Calu3 (cell line): ENCODE results near the gene MRPL49. TPM values are rescaled to one million over a fixed set of nuclear protein-coding genes. Genes with fewer than 3 reads are reported as not detected.

Experiments
- BruUV-seq: library from RNA; stranded (reverse); fragments of 400-500 nt; replicated peaks from 2 replicates; lab custom pipeline; 2021; lab: Mats Ljungman, UMichigan
- CTCF ChIA-PET: fragments of 300-600 bp; sonication (Branson Sonifier 250); formaldehyde crosslinking; loops from one replicate; lab custom pipeline; 2022; ENCODE audit warnings: antibody characterized with exemption; lab: Charles Lee
- DNase-seq: peaks from one replicate; pipeline ENCODE4 v3.0.0; 2022
- H3K27ac Mint-ChIP-seq: one replicate; pipeline ENCODE4 v1.8.0; 2022; ENCODE audit warnings: mixed read lengths; ENCODE audit not compliant: unreplicated experiment
- H3K27me3 Mint-ChIP-seq: one replicate; pipeline ENCODE4 v1.8.0; 2022; ENCODE audit warnings: mixed read lengths; ENCODE audit not compliant: unreplicated experiment
- H3K36me3 Mint-ChIP-seq: one replicate; pipeline ENCODE4 v1.8.0; 2022; ENCODE audit warnings: mild to moderate bottlenecking, moderate library complexity, mixed read lengths; ENCODE audit not compliant: insufficient read depth, unreplicated experiment
- H3K4me1 Mint-ChIP-seq: one replicate; pipeline ENCODE4 v1.8.0; 2022; ENCODE audit warnings: mild to moderate bottlenecking, low read depth, mixed read lengths; ENCODE audit not compliant: unreplicated experiment
- H3K4me3 Mint-ChIP-seq: one replicate; pipeline ENCODE4 v1.8.0; 2022; ENCODE audit warnings: mild to moderate bottlenecking, low read depth, moderate library complexity, mixed read lengths; ENCODE audit not compliant: unreplicated experiment
- H3K9me3 Mint-ChIP-seq: one replicate; pipeline ENCODE4 v1.8.0; 2022; ENCODE audit warnings: low read depth, mixed read lengths; ENCODE audit not compliant: unreplicated experiment
- CTCF ChIP-seq: fragments of 200-600 bp; IDR thresholded peaks from one replicate; pipeline ENCODE4 v1.8.0; 2022; ENCODE audit warnings: antibody characterized with exemption; ENCODE audit not compliant: unreplicated experiment
- intact Hi-C: fragments of 100-400 bp; cut with micrococcal nuclease; formaldehyde crosslinking; loops from one replicate; pipeline ENCODE4 v1.10.0; 2022; ENCODE audit not compliant: unreplicated experiment
- total RNA-seq: library from RNA; stranded (reverse); gene quantifications from 2 replicates; pipeline ENCODE4 v1.2.3, GENCODE V29; 2022

The MRPL49 gene
- total RNA-seq, 1 experiment from 2014 or later = 84.1 TPM

DNA sequence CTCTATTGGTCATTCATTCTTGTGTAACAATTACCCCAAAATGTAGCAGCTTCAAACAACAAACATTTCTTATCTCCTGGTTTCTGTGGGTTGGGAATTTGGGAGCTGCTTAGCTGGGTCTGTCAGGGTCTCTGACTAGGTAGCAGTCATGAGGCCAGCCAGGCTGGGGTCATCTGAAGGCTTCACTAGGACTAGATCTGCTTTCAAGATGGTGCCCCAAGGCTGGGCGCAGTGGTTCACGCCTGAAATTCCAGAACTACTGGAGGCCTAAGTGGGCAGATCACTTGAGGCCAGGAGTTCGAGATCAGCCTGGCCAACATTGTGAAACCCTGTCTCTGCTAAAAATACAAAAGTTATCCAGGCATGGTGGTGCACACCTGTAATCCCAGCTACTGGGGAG lies 34.8 kb downstream of the MRPL49 start:
- CTCF ChIA-PET = no interaction called here
- Mint-ChIP-seq H3K9me3 (no peaks in the 10 kb centered on the region), H3K27me3 (no peaks in the 10 kb centered on the region), H3K4me3 (no peak overlapping the region), H3K36me3 (no peaks in the 10 kb centered on the region), H3K27ac (no peak overlapping the region), H3K4me1 (peaks cover 19% of the 10 kb centered on the region)
- intact Hi-C loops = no loop called here
- TF ChIP-seq CTCF = no peak
- DNase-seq = no peak
- no TSS peak for BruUV-seq

- no peak overlapping the region for H3K4me3 Mint-ChIP-seq
Observed at GRCh38 chr11:65157336-65157735, 35.2 kb downstream of the MRPL49 start.

DNA sequence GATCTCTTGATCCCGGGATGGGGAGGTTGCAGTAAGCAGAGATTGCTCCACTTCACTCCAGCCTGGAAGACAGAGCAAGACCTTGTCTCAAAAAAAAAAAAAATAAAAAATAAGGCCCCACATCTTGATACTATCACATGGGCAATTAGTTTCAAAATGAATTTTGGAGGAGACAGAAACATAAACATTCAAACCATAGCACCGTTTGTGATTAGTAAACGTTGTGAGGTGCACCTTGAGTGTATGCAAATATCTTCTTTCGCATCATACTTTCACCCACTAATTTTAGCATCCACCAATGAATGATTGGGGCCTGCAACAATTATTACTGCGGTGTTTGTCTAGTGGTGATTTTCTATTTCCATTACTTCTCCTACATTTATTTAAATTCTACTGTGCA lies 36.9 kb downstream of the MRPL49 start:
- BruUV-seq = no TSS peak
- no peaks in the 10 kb centered on the region for H3K27me3 Mint-ChIP-seq
- DNase-seq = no peak
- no peak overlapping the region for H3K27ac Mint-ChIP-seq
- CTCF ChIA-PET = no interaction called here
- no peaks in the 10 kb centered on the region for H3K9me3 Mint-ChIP-seq
- intact Hi-C loops = no loop called here
- TF ChIP-seq CTCF = no peak
- no peak overlapping the region for H3K4me3 Mint-ChIP-seq
- no peaks in the 10 kb centered on the region for H3K4me1 Mint-ChIP-seq
- no peaks in the 10 kb centered on the region for H3K36me3 Mint-ChIP-seq

More at GRCh38 chr11:65157336-65157735, 35.2 kb downstream of the MRPL49 start:
- TF ChIP-seq CTCF = no peak
- intact Hi-C loops = no loop called here
- CTCF ChIA-PET = interaction anchor here (0.6 kb wide), 1 partner anchor 529 kb away, joined by 3 read pairs; no protein-coding TSS in a partner anchor
- H3K27me3 Mint-ChIP-seq = no peaks in the 10 kb centered on the region
- no peaks in the 10 kb centered on the region for H3K36me3 Mint-ChIP-seq
- no peak for DNase-seq
- H3K27ac Mint-ChIP-seq = no peak overlapping the region
- BruUV-seq = no TSS peak
- H3K4me1 Mint-ChIP-seq = peaks cover 15% of the 10 kb centered on the region
- H3K9me3 Mint-ChIP-seq = no peaks in the 10 kb centered on the region

DNA sequence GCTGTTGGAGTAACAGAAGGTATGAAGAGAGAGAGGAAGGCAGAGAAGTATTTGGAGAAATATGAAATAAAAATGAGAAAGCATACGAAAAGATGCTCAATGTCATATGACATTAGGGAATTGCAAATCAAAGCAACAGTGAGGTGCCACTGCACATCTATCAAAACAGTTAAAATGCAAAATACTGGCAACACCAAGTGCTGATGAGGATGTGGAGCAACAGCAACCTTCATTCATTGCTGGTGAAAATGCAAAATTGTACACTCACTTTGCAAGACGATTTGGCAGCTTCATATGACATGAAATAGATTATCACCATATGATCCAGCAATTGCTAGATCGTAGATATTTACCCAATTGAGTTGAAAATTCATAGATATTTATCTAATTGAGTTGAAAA lies 38.5 kb downstream of the MRPL49 start:
- Mint-ChIP-seq H3K4me3 (no peak overlapping the region), H3K27me3 (no peaks in the 10 kb centered on the region), H3K27ac (no peak overlapping the region), H3K9me3 (no peaks in the 10 kb centered on the region), H3K36me3 (peaks cover 6% of the 10 kb centered on the region), H3K4me1 (peaks cover 4% of the 10 kb centered on the region)
- no TSS peak for BruUV-seq
- intact Hi-C loops = no loop called here
- no peak for DNase-seq
- CTCF ChIA-PET = no interaction called here
- TF ChIP-seq CTCF = no peak
